Stimulated activated CD4-positive, alpha-beta T cell treated with anti-CD3 and anti-CD28 coated beads, Interleukin-1b, Interleukin-23, amount 100 ng/mL, for 24 hours (primary cell): ENCODE results near the gene RHBDD1.
"Not testable (repeated sequence)": the region's sequence is repeated elsewhere in the genome, so short reads cannot be mapped to it uniquely, and the experiment has no call there.

ENCODE experiments used
- DNase-seq, 4 experiments: peaks; one replicate each; pipeline ENCODE4 v3.0.0-alpha.2; 2020; ENCODE audit warnings: low read depth in 4 of 4, low spot score in 1 of 4

The RHBDD1 gene

DNA sequence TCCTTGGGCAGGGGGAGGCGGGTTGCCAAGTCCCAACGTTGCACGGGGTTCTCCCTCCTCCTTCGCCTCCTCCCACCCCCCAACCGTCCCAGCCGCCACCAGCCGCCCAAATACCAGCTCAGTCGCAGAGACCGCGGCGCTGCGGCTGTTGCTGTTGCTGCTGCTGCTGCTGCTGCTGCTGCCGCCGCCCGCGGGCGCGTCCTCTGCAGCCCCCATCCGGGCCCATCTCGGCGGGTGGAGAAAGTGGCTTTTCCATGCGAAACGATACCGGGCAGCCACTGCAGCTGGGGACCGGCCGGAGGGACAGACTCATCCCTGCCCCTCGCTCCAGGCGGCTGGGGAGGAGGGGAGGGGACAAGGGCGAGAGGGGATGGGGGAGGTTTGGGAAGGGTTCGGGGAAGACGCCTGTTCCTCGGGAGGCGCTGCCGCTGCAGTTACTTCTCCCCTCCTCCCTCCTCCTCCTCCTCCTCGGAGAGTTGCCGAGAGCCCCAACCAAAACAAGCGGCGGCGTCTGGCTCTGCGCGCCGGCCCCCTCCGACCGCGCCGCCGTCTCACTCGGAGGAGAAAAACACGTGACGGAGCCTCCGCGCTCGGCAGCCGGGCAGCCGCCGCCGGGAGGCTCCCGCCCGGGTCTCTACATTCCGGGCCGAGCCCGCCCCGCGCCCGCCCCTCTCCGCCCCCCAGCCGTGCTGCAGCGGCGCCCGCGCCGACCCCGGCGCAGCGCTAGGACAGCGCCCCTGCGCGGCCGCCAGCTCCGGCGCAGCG lies 36.5 kb upstream of the RHBDD1 start, which contains the start of gene IRS1:
IRS1 (minus strand) TSS at position 610 of the 765 bp plus-strand sequence. CDS start 1,082 bp downstream, outside the sequence.
- peak in 2 of 4 experiments; percentile 48 to 53 for DNase-seq

DNA sequence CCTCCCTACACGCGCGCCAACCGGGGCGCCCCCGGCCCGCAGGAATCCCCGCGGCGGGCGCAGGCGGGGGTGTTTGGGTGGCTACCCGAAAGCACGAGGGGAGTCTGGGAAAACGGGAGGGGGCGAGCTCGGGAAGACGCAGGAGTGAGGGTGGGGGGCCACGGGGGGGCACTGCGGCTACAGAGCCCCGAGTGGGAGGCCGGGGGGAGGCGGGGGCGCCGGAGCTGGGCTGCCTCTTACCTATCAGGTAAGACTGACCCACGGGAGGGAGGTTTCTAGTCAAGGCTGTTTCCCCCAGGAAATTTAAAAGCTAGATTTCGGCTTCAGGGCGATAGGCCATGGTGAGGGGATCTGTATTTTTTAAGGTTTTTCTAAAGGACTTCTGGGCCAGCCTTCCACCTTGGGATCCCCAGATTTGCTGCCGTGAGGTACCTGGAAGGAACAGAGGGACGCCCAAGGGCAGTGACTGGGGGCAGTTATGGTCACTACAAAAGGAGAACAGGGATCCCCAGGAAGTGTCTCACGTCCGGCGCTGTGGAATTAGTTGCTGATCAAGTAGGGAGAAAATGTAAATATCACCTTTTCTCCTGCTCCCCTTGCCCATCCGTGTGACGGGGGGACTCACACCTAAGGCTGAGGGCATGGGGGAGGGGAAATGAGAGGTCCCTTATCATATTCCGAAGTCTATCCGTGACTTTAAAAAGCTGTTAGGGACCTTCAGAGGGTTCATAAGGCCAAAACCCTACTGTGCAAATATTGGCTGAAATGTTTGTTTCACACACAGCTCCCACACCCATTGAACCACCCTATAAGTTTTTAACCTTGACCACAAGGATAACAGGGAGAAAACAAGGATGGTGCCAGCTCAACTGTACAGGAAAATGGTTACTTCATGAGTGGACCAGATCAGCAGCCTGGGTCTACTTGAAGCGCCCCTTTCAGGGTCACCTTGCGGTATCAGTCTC lies 35.6 kb upstream of the RHBDD1 start:
- no peak for DNase-seq

DNA sequence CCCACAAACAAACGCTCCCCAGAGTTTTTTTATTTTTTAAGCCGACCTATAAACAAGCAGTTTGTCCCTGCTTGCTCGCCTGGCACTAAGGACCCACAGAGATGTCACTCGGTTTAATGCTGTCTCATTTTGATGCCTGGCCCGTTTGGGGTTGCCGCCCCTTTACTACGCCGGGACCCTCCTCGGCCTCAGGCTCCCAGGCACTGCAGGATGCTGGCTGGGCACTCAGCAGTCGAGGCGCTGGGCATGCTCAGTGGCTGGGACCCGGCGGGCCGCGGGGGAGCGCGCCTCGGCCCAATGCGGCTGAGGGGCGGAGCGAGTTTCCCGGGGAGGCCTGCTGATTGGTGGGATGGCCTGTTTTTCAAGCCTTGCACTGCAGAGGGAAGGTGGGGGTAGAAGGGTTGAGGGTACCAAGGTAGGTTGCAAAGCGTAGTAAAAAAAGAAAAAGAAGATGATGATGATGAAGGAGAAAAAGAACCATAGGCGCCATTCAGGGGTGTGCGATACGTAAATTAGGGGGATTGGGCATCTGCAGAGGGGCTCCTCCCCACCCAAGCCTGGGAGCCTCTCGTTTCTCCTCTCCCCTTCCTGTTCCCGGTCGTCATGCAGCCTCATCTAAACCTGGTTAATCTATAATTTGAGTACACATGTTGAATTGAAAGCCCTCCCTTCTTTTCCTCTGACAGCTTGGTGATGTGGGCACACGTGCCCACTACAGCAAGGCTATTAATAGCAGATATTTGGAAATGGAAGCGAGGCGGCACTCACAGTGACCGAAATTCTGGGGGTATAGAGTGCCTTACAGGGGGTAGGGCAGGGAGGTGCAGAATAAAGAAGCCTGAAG lies 34.7 kb upstream of the RHBDD1 start:
- DNase-seq, result peak; percentile 59 to 74 (median 71)

DNA sequence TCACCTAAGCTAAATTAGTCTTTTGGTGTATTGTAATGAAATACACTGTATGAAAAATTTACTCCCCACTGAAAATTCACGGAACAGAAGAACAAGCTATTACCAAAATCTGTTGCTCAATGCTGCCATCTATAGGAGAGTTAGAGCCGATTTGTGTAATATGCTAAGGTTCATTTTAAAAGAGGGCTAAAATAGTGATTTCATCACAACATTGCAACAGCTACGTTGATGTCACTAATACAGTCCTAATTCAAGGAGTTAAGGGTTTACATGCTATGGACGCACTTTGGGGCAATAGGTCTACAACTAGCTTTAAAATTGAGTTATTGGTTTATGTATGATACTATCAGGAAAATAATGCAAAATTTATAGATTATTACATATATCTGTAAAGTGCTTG lies 33.3 kb upstream of the RHBDD1 start:
- no peak for DNase-seq

DNA sequence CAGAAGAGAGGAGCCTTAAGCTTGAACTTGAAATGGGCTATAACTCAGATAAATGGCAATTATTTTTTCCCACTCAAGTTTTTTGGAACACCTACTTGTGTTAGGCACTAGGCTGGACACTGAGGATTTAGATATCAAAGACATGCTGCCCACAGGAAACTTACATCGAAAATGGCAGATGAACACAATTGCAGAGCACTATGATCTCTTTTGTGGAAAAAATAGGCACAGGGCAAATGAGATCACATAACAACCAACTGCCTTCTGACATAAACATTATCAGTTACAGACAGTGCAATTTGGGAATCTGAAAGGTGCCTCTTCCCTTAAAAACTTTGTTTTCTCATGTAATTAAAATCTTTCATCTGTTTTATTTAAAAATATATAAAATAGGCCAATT lies 32.4 kb upstream of the RHBDD1 start:
- DNase-seq, result no peak

DNA sequence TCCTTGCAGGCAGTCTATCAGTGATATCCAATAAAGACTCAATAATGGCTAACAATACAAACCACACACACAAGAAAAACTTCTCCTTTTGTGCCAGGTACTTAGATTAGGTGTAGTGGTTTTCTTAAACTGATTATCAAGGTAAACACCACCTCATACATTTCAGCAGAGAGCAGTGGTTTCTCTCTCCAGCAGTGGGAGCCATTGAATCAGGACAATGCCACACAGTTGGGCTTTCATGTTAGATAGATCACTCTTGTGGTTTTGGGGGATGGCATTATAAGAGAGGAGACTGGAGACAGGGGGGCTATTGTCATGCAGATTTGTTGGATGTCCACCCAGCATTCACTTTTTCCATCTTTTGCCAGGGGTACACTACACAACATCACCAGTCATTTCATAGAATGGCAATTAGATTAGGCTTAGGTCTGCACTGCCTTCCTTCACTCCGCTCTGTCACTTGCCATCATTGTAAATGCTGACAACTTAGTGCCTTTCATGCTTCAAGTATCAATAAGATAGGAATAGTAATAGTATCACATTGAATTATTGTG lies 22.6 kb upstream of the RHBDD1 start:
- no peak for DNase-seq

DNA sequence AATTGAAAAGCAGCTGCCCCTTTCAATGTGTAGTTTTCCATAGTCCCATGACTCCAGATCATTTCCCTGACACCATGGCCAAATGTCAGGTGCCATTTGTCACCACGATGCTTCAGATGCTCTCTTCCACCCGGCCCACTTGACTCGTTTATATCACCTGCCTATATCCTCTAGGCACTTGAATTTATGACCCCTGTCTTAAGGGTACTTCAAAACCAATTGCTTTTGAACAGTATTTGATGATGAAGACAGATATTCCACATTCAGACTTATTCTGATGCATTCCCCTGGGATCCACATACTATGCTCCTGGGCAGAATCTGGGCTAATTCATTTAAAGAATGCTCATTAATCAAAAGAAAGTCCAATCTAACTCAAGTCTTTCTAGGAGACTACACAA lies 16.9 kb upstream of the RHBDD1 start:
- no peak for DNase-seq

DNA sequence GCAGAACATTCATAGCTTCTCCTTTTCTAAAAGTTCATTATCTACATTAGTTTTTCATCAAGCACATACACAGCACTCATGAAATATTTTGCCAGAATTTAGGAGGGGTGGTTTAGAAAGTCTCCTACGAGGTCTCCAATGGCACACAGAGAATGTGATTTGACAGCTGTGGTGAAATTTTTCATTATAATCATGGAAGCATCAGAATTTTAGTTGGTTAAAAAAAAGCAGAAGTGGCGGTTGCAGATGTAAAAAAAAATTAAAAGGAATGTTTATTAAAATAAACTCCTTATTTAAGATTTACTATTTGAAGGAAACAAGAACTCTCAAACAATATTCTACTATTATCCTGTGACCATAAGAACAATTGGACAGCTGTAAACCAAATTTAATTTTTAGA lies 10.8 kb upstream of the RHBDD1 start:
- no peak for DNase-seq

DNA sequence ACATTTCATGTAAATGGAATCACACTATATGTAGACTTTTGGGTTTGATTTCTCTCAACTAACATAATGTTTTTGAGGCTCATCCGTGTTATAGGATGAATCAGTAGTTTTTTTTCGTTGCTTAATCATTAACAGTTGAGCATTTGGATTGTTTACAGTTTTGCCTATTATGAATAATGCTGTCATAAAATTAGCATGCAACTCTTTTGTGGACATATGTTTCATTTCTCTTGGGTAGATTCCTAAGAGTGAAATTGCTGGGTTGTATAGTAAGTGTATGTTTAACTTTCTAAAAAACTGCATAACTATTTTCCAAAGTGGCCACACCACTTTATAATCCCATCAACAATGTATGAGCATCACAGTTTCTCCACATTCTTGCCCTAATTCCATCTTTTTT lies 7.7 kb upstream of the RHBDD1 start:
- no peak for DNase-seq

DNA sequence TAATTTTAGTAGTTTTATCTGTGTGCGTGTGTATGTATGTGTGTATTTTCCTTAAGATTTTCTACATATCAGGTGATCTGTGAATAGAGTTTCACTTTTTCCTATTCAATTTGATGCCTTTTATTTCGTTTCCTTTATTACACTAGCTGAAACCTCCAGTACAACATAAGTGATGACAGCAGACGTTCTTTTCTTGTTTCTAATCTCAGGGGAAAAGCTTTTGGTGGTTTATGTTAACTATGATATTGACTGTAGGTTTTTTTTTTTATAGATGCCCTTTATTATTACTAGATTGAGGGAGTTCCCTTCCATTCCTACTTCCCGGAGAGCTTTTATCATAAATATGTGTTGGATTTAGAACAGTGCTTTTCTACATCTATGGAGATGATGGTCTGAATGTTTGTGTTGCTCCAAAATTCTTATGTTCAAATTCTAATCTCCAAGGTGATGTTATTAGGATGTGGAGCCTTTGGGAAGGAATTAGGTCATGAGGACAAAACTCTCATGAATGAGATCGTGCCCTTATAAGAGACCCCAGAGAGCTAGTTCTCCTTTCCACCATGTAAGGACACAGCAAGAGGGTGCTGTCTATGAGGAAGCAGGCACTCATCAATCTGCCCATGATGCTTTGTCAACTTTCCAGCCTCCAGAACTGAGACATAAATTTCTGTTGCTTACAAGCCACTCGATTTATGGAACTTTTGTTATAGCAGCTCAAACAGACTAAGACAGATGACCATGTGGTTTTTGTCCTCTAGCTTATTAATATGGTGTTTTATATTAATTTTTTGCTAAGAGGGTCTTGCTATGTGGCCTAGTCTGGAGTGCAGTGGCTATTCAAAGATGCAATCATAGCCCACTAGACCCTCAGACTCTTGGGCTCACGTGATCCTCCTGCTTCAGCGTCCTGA lies 5.9 kb upstream of the RHBDD1 start:
- no peak for DNase-seq

DNA sequence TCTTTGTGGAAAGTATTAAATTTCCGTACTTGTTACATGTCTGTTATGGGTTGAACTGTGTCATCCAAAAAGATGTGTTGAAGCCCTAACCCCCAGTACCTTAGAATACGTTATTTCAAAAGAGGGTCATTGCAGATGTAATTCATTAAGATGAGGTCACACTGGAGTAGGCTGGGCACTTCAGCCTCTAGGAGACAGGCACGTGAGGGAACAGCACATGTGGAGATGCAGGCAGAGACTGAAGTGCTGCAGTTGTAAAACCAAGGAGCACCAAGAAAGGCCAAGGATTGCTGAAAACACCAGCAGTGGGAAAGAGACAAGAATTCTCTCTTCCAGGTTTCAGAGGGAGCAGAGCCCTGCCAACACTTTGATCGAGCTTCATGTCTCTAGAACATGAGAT lies 4.6 kb upstream of the RHBDD1 start:
- DNase-seq, result no peak

DNA sequence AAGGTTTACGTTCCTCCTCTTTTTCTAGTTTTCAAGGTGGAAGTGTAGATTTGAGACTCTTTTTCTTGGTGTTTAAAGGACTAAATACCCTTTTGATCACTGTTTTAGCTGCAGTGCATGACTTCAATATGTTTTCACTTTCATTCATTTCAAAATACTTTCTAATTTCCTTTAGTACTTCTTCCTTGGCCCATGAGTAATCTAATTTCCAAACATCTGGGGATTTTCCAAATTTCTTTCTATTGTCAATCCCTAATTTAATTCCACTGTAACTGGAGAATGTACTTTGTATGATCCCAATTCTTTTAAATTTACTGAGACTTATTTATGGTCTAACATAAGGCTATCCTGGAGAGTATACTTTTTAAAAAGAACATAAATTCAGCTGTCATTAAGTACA lies 3.8 kb upstream of the RHBDD1 start:
- no peak for DNase-seq

DNA sequence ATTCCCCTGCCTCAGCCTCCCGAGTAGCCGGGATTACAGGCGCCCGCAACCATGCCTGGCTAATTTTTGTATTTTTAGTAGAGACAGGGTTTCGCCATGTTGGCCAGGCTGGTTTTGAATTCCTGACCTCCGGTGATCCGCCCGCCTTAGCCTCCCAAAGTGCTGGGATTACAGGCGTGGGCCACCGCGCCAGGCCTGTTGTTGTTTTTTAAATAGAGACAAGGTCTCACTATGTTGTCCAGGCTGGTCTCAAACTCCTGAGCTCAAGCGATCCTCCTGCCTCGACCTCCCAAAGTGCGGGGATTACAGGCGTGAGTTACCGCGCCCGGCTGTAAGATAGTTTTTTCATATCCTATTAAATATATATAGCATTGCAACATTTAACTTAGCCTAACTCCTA lies 974 bp upstream of the RHBDD1 start:
- DNase-seq, result not testable (repeated sequence)

DNA sequence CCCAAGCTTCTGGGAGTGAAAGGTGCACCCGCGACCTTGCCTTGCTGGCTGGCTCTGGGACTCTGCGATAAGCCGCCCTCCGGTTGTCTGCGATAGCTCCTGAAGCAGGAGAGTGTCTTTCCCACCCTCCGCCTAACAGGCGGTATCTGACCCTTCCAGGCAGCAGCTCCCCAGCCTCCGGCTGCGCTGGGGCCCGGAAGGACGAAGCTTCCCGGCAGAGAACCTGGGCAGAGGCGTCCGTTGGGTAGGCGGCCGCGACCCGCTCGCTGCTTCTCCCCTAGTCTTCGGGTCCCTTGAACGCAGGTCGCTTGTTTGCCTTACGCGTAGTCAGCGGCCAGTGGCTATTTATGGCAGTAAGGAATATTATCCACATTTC lies 446 bp upstream of the RHBDD1 start:
- DNase-seq, result peak in 1 of 4 experiments; percentile 9

DNA sequence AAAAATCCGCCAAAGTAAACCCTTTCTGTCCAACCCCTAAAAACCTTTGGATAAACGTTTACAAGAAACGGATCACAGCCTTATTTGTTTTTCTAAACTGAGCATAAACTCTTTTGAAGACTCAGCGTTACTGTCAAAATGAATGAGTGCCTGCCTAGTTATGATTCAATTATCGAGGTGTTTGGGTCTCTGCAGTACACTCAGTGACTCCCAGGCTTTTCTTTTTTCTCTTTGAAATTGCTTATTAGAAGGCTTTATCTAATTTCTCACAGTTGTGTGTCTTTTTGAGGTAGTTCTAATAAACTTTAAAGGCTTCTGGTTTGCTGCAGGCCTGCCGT lies 663 bp downstream of the RHBDD1 start:
- DNase-seq, result no peak

DNA sequence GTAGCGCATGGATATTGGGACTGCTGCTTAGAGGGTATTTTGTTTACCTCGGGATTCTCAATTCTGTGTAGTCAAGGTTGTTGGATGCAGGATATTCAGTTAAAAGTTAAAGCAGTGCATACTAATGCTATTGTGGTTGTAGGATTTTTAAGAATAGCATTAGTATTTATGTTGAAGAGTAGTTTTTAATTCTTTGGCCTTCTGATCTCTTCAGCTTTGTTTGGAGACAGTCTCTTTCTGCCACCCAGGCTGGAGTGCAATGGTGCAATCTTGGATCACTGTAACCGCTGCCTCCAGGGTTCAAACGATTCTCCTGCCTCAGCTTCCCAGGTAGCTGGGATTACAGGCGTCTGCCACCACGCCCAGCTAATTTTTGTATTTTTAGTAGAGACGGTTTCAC lies 1.5 kb downstream of the RHBDD1 start:
- no peak for DNase-seq

DNA sequence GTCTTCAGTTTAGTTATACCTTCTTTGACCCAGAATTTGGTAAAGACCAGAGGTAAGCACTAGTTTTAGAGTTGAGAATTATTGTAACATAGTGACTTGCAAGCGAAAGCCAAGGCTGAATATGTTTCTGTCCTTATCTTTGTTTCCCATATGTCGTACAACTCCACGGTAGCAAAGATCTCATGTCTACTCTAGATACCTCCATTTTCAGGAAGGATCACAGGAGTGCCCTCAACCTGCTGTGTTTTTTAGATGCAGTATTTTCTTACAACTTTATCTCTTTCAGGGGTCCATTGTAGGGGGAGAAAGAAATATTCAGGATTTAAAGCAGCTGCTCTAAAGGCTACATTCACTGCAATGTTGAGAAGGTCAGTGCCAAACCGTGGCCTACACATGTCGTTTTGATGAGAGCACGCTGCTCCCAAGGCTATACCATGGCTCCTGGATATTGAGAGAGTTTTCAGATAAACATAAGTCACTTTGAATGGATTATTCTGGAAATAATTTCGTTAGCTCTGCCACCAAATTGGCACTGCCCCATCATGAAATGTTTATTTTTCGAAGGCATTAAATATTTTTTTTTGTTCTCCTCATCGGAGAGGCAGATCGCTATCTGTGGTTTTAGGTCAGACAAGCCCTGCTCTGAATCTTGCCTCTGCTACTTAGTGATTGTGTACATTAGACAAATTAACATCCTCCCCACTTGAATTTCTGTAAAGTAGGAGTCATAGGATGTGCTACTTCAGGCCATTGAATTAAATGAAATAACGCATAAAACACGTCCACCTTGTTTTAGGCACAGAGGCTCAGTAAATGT lies 2.1 kb downstream of the RHBDD1 start:
- DNase-seq, result no peak

DNA sequence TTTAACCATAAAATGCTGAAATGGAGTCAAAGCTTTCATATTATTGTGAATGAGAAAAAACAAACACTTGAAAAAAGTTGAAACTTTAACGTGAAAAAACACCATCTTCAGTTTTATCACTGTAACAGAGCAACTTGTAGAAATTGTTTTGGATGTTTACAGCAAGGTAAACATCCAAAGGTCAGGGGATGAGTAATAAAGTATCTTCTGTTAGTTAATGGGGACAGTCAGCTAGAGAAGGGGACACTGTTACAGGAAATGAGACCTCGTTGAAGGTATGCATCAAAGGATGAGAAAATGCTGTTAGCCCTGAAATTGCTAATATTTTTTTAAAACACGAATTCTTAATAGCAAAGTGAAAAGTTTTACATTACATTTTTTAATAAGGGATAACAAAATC lies 2.9 kb downstream of the RHBDD1 start:
- no peak for DNase-seq

DNA sequence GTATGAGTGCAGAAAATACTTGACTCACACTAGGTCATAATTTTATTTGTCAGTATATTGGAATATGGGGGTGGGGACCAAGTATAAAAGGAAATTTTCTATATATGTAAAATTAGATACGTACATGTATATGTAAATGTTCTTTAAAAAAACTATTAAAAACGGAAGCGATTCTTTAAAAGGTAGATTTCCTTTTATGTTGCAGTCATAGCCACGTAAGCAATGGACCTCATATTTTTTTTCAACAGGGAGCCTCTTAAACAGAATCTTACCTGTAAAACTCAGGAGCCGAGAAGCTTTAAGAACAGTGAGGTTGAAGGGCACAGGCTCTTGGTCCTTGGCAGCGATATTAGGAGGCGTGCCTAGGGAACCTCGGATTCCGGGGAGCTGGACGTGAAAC lies 3.3 kb downstream of the RHBDD1 start:
- DNase-seq, result no peak
